H1 (cell line): ENCODE measurements around the gene STX8. TPM values are rescaled to one million over a fixed set of nuclear protein-coding genes. Genes with fewer than 3 reads are reported as not detected.

Source experiments
- CTCF ChIA-PET: fragments of 300-600 bp; sonication (Branson Sonifier 250); formaldehyde crosslinking; loops from one replicate; lab custom pipeline; 2021; ENCODE audit not compliant: partially characterized antibody; lab: Charles Lee
- POLR2A ChIA-PET: fragments of 300-600 bp; sonication (Branson Sonifier 250); formaldehyde crosslinking; loops from one replicate; lab custom pipeline; 2021; ENCODE audit warnings: inconsistent platforms; ENCODE audit not compliant: partially characterized antibody; lab: Charles Lee
- DNase-seq, 2 experiments: peaks; one replicate each; pipeline versions ENCODE4 v3.0.0 to v3.0.0-alpha.2; 2010 to 2022; ENCODE audit warnings: low spot score in 2 of 2, low read depth in 1 of 2, mixed read lengths in 1 of 2
- FAIRE-seq: peaks from 2 replicates; lab custom pipeline; 2011; peaks lifted over from hg19 to GRCh38; lab: Jason Lieb, UNC
- H2AFZ ChIP-seq: 2 replicates; pipeline ENCODE4 v1.8.1; 2012; ENCODE audit warnings: low read length, inconsistent platforms
- H2AK5ac ChIP-seq: 2 replicates; pipeline ENCODE4 v1.6.1; 2013; ENCODE audit warnings: low read depth, low read length
- H2BK120ac ChIP-seq: replicated peaks from 2 replicates; pipeline ENCODE3; 2013; ENCODE audit warnings: low read depth, low read length, inconsistent platforms
- H2BK12ac ChIP-seq: 2 replicates; pipeline ENCODE4 v1.6.1; 2013; ENCODE audit warnings: low read depth, low read length
- H2BK15ac ChIP-seq: 2 replicates; pipeline ENCODE4 v1.6.1; 2013; ENCODE audit warnings: low read length
- H2BK20ac ChIP-seq: 2 replicates; pipeline ENCODE4 v1.6.1; 2013; ENCODE audit warnings: low read length
- H2BK5ac ChIP-seq: 2 replicates; pipeline ENCODE4 v1.6.1; 2013; ENCODE audit warnings: low read depth, low read length
- H3K14ac ChIP-seq: 2 replicates; pipeline ENCODE4 v1.6.1; 2013; ENCODE audit warnings: inconsistent platforms; ENCODE audit not compliant: insufficient read length
- H3K18ac ChIP-seq: 2 replicates; pipeline ENCODE4 v1.6.1; 2013; ENCODE audit warnings: low read length; ENCODE audit errors: extremely low read depth
- H3K23ac ChIP-seq: 2 replicates; pipeline ENCODE4 v1.6.1; 2013; ENCODE audit warnings: inconsistent platforms; ENCODE audit not compliant: insufficient read length
- H3K23me2 ChIP-seq: 2 replicates; pipeline ENCODE4 v1.6.1; 2013; ENCODE audit warnings: low read depth, low read length
- H3K27ac ChIP-seq: 2 replicates; pipeline ENCODE4 v1.6.1; 2011; ENCODE audit warnings: low read depth, low read length, inconsistent platforms
- H3K27me3 ChIP-seq, 4 experiments: replicated peaks in 1 of 4; 1 replicate in 1 of 4; 2 replicates in 3 of 4; pipeline versions ENCODE4 v1.6.1 to v1.8.1; 2011 to 2013; ENCODE audit warnings: low read length in 3 of 4, mild to moderate bottlenecking in 3 of 4, inconsistent platforms in 2 of 4, mixed read lengths in 2 of 4, moderate library complexity in 1 of 4; ENCODE audit not compliant: control insufficient read depth in 3 of 4, insufficient read depth in 3 of 4; ENCODE audit errors: extremely low read depth in 1 of 4
- H3K36me3 ChIP-seq, 4 experiments: 2 replicates each; pipeline versions ENCODE4 v1.6.1 to v1.8.1; 2011 to 2013; ENCODE audit warnings: mild to moderate bottlenecking in 4 of 4, low read length in 3 of 4, moderate library complexity in 2 of 4, control low read depth in 1 of 4, inconsistent platforms in 1 of 4; ENCODE audit not compliant: insufficient read depth in 4 of 4, control insufficient read depth in 2 of 4
- H3K4ac ChIP-seq: replicated peaks from 2 replicates; pipeline ENCODE3; 2013; ENCODE audit warnings: low read length, low read depth, mixed read lengths, inconsistent platforms; ENCODE audit not compliant: insufficient read length
- H3K4me1 ChIP-seq, 4 experiments: replicated peaks in 1 of 4; 1 replicate in 1 of 4; 2 replicates in 3 of 4; pipeline versions ENCODE4 v1.6.1 to v1.8.1; 2011 to 2013; ENCODE audit warnings: low read length in 3 of 4, inconsistent platforms in 2 of 4, mixed read lengths in 1 of 4; ENCODE audit not compliant: insufficient read depth in 4 of 4, control insufficient read depth in 3 of 4
- H3K4me2 ChIP-seq, 2 experiments: 2 replicates each; pipeline versions ENCODE4 v1.6.1 to v1.8.1; 2011 to 2013; ENCODE audit warnings: low read depth in 2 of 2, low read length in 2 of 2, control low read depth in 1 of 2, inconsistent platforms in 1 of 2, mild to moderate bottlenecking in 1 of 2; ENCODE audit not compliant: insufficient read depth in 1 of 2
- H3K4me3 ChIP-seq, 4 experiments: fragments of 200-600, 300-600 bp in 1 of 4; sonication (generic), shearing (Covaris generic), sonication (Bioruptor Twin) in 1 of 4; 2 replicates each; pipeline versions ENCODE4 v1.5.1 to v1.8.1; 2011 to 2016; ENCODE audit warnings: low read length in 4 of 4, low read depth in 3 of 4, control low read depth in 2 of 4, inconsistent platforms in 2 of 4, mild to moderate bottlenecking in 2 of 4, mixed read lengths in 1 of 4, moderate library complexity in 1 of 4; ENCODE audit not compliant: insufficient read depth in 2 of 4; ENCODE audit errors: extremely low read depth in 1 of 4
- H3K56ac ChIP-seq: replicated peaks from 2 replicates; pipeline ENCODE3; 2013; ENCODE audit warnings: low read depth, mild to moderate bottlenecking, mixed read lengths, low read length, inconsistent platforms; ENCODE audit not compliant: insufficient read length
- H3K79me1 ChIP-seq: 2 replicates; pipeline ENCODE4 v1.6.1; 2013; ENCODE audit warnings: low read depth, low read length, control low read depth
- H3K79me2 ChIP-seq, 2 experiments: 2 replicates each; pipeline versions ENCODE4 v1.6.1 to v1.8.1; 2012 to 2013; ENCODE audit warnings: low read length in 2 of 2, mild to moderate bottlenecking in 2 of 2, inconsistent platforms in 1 of 2; ENCODE audit not compliant: insufficient read depth in 2 of 2, control insufficient read depth in 1 of 2
- H3K9ac ChIP-seq, 4 experiments: replicated peaks in 1 of 4; 1 replicate in 1 of 4; 2 replicates in 3 of 4; pipeline versions ENCODE4 v1.6.1 to v1.8.1; 2011 to 2013; ENCODE audit warnings: low read depth in 3 of 4, low read length in 3 of 4, control low read depth in 2 of 4, mild to moderate bottlenecking in 2 of 4, moderate library complexity in 2 of 4, inconsistent platforms in 1 of 4; ENCODE audit errors: extremely low read depth in 1 of 4
- H3K9me3 ChIP-seq, 2 experiments: 2 replicates each; pipeline versions ENCODE4 v1.6.1 to v1.8.1; 2012 to 2013; ENCODE audit warnings: mild to moderate bottlenecking in 2 of 2, moderate library complexity in 2 of 2, control low read depth in 1 of 2, inconsistent platforms in 1 of 2, low read depth in 1 of 2, low read length in 1 of 2, mixed read lengths in 1 of 2; ENCODE audit not compliant: insufficient read depth in 2 of 2
- H4K20me1 ChIP-seq, 2 experiments: replicated peaks in 1 of 2; 2 replicates each; pipeline versions ENCODE3 to v1.8.1; 2011 to 2013; ENCODE audit warnings: inconsistent platforms in 2 of 2, low read length in 2 of 2, mild to moderate bottlenecking in 1 of 2; ENCODE audit not compliant: insufficient read depth in 2 of 2, control insufficient read depth in 1 of 2
- H4K5ac ChIP-seq: 2 replicates; pipeline ENCODE4 v1.6.1; 2013; ENCODE audit warnings: low read length, low read depth, mixed read lengths, inconsistent platforms; ENCODE audit not compliant: insufficient read length
- H4K8ac ChIP-seq: 2 replicates; pipeline ENCODE4 v1.8.0; 2013; ENCODE audit warnings: mild to moderate bottlenecking, moderate library complexity, low read length, inconsistent platforms; ENCODE audit not compliant: insufficient read depth; ENCODE audit errors: extremely low read depth
- H4K91ac ChIP-seq: replicated peaks from 2 replicates; pipeline ENCODE3; 2013; ENCODE audit warnings: low read length, mixed read lengths, inconsistent platforms; ENCODE audit not compliant: insufficient read length
- ATF3 ChIP-seq: IDR thresholded peaks from 2 replicates; pipeline ENCODE4 v1.6.1; 2011; ENCODE audit warnings: low read depth, mild to moderate bottlenecking, low read length; ENCODE audit not compliant: insufficient read depth
- CBX8 ChIP-seq: fragments of 300-800, 300-1000 bp; sonication (generic); IDR thresholded peaks from 2 replicates; pipeline ENCODE4 v1.7.1; 2016; ENCODE audit warnings: low read depth, low read length, borderline replicate concordance
- CHD2 ChIP-seq: IDR thresholded peaks from 2 replicates; pipeline ENCODE4 v1.6.1; 2012; ENCODE audit warnings: low read length, improper control_type of control experiment
- EZH2 ChIP-seq: fragments of 200-600 bp; sonication (generic); IDR thresholded peaks from 2 replicates; pipeline ENCODE4 v1.7.1; 2012; ENCODE audit warnings: low read depth, mild to moderate bottlenecking, moderate library complexity, low read length, inconsistent platforms; ENCODE audit not compliant: severe bottlenecking
- SP2 ChIP-seq: IDR thresholded peaks from 2 replicates; pipeline ENCODE4 v1.6.1; 2012; ENCODE audit warnings: mild to moderate bottlenecking, low read length, inconsistent platforms
- SUZ12 ChIP-seq: fragments of 200-600 bp; sonication (generic); IDR thresholded peaks from 2 replicates; pipeline ENCODE4 v1.6.1; 2012; ENCODE audit warnings: mild to moderate bottlenecking, inconsistent platforms, low read length, moderate library complexity, mixed read lengths
- WGBS, 2 experiments: shearing (Covaris generic) in 1 of 2; methylation state at CpG; one replicate each; pipeline versions ENCODE4 v1.1.6 to v1.1.7; 2013 to 2015; ENCODE audit warnings: low lambda C conversion rate in 2 of 2, mixed read lengths in 2 of 2, inconsistent platforms in 1 of 2, low coverage in 1 of 2, missing lambda C conversion rate in 1 of 2; ENCODE audit not compliant: insufficient replicate concordance in 2 of 2, insufficient coverage in 1 of 2, insufficient read length in 1 of 2; ENCODE audit errors: extremely low coverage in 1 of 2, missing lambda C conversion rate in 1 of 2; 5-methylcytosine and 5-hydroxymethylcytosine counted together
- polyA plus RNA-seq, 7 experiments: library from polyadenylated mRNA; depleted of rRNA in 3 of 7; stranded (reverse) in 5 of 7; unstranded in 2 of 7; fragments of >200 nt in 5 of 7; fragments of 200-250 nt in 2 of 7; gene quantifications; 1 replicate in 5 of 7; 2 replicates in 1 of 7; 4 replicates in 1 of 7; pipeline versions ENCODE4 v1.2.1 to v1.2.3, GENCODE V29; 2011 to 2013; ENCODE audit warnings: missing spikeins in 2 of 7, mixed read lengths in 2 of 7
- total RNA-seq: library from RNA; stranded (reverse); fragmentation: NEBNext Ultra II Directional; extraction: Animal tissue kit (Norgen Biotek cat#: 25700); gene quantifications from 2 replicates; pipeline ENCODE4 v1.2.1, GENCODE V29; 2021

Gene STX8
- total and polyA plus RNA-seq, 2 of the 8 experiments (the other 6 are each of a cell fraction or from before 2014, with no cell fraction given) = 22.8 to 42.5 TPM

GRCh38 chr17:9436630-9437029 lies 139.0 kb downstream of the STX8 start:
- POLR2A ChIA-PET = no interaction called here
- no peak overlapping the region for H2BK5ac ChIP-seq
- no peaks in the 10 kb centered on the region for H3K23me2 ChIP-seq
- no peaks in the 10 kb centered on the region for H3K4me1 ChIP-seq
- H2AK5ac ChIP-seq = no peak overlapping the region
- no peak overlapping the region for H3K9ac ChIP-seq
- H3K4me2 ChIP-seq = no peak overlapping the region
- FAIRE-seq (no peak), DNase-seq (no peak)
- H3K27ac ChIP-seq = no peak overlapping the region
- H3K18ac ChIP-seq = no peak overlapping the region
- H3K23ac ChIP-seq = no peak overlapping the region
- no peak overlapping the region for H2BK20ac ChIP-seq
- no peak overlapping the region for H3K4ac ChIP-seq
- no peaks in the 10 kb centered on the region for H3K79me1 ChIP-seq
- no peak overlapping the region for H4K91ac ChIP-seq
- no peak overlapping the region for H2BK120ac ChIP-seq
- H2AFZ ChIP-seq = no peak overlapping the region
- no peak overlapping the region for H3K4me3 ChIP-seq
- no peaks in the 10 kb centered on the region for H3K27me3 ChIP-seq
- no peaks in the 10 kb centered on the region for H3K36me3 ChIP-seq
- no peak overlapping the region for H3K56ac ChIP-seq
- H2BK12ac ChIP-seq = no peak overlapping the region
- H3K79me2 ChIP-seq = no peaks in the 10 kb centered on the region
- no peak overlapping the region for H2BK15ac ChIP-seq
- 81% methylated on average over 1 of the region's 1 CpG; no CpG with 5 or more reads in 1 of the 2 experiments for WGBS, 2 experiments
- H4K8ac ChIP-seq = no peak overlapping the region
- no peak overlapping the region for H4K5ac ChIP-seq
- CTCF ChIA-PET = interaction anchor here (0.9 to 2.0 kb wide), 4 partner anchors 34 to 444 kb away, joined by 3 to 5 read pairs (median 4); no protein-coding TSS in a partner anchor
- H3K9me3 ChIP-seq = no peaks in the 10 kb centered on the region
- no peaks in the 10 kb centered on the region for H4K20me1 ChIP-seq
- H3K14ac ChIP-seq = no peak overlapping the region
- no peak for TF ChIP-seq CBX8
- no peak for TF ChIP-seq SP2
- TF ChIP-seq SUZ12 = no peak
- TF ChIP-seq ATF3 = no peak
- TF ChIP-seq CHD2 = no peak
- no peak for TF ChIP-seq EZH2
